Esophagus squamous epithelium (tissue), 4 donors: ENCODE measurements around the gene MAN1B1.

ENCODE experiments used
- CTCF ChIP-seq, 6 experiments: fragments of 450-650 bp in 4 of 6; fragments of 200-600 bp in 2 of 6; sonication (generic) in 2 of 6; IDR thresholded peaks; one replicate each; pipeline ENCODE4 v1.5.1; 2016 to 2019; ENCODE audit warnings: antibody characterized with exemption in 6 of 6, mild to moderate bottlenecking in 4 of 6, moderate library complexity in 4 of 6
- POLR2A ChIP-seq, 4 donors: fragments of 450-650 bp; IDR thresholded peaks; one replicate each; pipeline ENCODE4 v1.6.1; 2017; ENCODE audit warnings: antibody characterized with exemption in 4 of 4, mild to moderate bottlenecking in 4 of 4, moderate library complexity in 3 of 4

GRCh38 chr9:137123468-137123837 is 36.7 kb downstream of the MAN1B1 start:
- TF ChIP-seq CTCF (IDR thresholded peaks at IDR 0.05), result no peak
- no peak for TF ChIP-seq POLR2A (IDR thresholded peaks at IDR 0.05)
